NT2/D1 (cell line): ENCODE results near the gene ARSB.

Source experiments
- SUZ12 ChIP-seq: IDR thresholded peaks from 2 replicates; pipeline ENCODE4 v1.6.1; 2011; ENCODE audit not compliant: insufficient read length, insufficient read depth; ENCODE audit errors: extremely low read depth
- YY1 ChIP-seq: IDR thresholded peaks from 2 replicates; pipeline ENCODE4 v1.6.1; 2011; ENCODE audit not compliant: insufficient read length, insufficient read depth

DNA sequence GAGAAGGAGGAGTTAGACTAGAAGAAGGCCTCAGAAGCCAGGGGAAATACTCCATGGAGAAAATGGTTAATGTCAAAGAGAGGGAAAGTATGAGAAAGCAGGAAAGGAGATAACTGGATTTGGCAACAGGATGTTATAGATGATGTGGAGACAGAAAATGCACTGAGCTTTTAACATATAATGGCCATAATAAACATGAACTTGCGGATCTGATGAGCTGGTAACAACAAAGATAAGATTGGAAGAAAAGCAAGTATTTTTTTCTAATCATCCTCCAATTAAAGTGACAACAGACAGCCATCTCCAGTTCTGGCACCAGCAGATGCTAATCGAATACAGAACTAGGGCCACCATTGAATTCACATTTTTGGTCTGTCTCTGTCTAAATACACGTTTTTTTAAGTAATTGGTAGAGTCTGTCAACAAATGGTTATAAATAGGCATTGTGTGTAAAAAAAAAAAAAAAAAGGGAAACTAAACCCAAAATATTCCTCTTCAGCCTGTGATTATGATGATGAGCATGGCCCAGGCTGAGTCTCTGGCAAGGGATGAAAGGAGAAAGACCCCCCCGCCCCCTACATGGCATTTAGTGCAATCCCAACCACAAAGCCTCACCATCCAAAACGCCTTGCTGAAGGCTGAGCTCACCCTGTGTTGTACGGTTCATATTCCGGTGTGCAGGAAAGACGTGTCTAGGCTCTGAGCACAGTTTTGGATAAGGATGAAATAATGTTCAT lies 187.0 kb downstream of the ARSB start:
- no peak for TF ChIP-seq YY1
- no peak for TF ChIP-seq SUZ12
